Astrocyte (in vitro differentiated cells and primary cell): Measurements from ENCODE around the gene LIMS2. TPM values are rescaled to one million over a fixed set of nuclear protein-coding genes. Genes with fewer than 3 reads are reported as not detected.
A peak's percentile ranks its signal among the peaks of the same experiment; 100 is the strongest.

Source experiments
- DNase-seq: peaks from one replicate; pipeline ENCODE4 v3.0.0-alpha.2; 2010; ENCODE audit warnings: low read depth
- FAIRE-seq: peaks from 2 replicates; lab custom pipeline; 2011; peaks lifted over from hg19 to GRCh38; lab: Jason Lieb, UNC
- H2AFZ ChIP-seq: 2 replicates; pipeline ENCODE4 v1.6.0; 2012; ENCODE audit warnings: low read depth, low read length, inconsistent platforms
- H3K27ac ChIP-seq: 2 replicates; pipeline ENCODE4 v1.5.1; 2011; ENCODE audit warnings: low read depth, low read length, inconsistent platforms
- H3K27me3 ChIP-seq: 2 replicates; pipeline ENCODE4 v1.6.0; 2011; ENCODE audit warnings: low read length, inconsistent platforms; ENCODE audit not compliant: insufficient read depth
- H3K36me3 ChIP-seq: 2 replicates; pipeline ENCODE4 v1.5.1; 2011; ENCODE audit warnings: low read length, inconsistent platforms; ENCODE audit not compliant: insufficient read depth
- H3K4me1 ChIP-seq: 2 replicates; pipeline ENCODE4 v1.5.1; 2011; ENCODE audit warnings: low read length, inconsistent platforms; ENCODE audit not compliant: insufficient read depth
- H3K4me2 ChIP-seq: 2 replicates; pipeline ENCODE4 v1.6.0; 2012; ENCODE audit warnings: low read length, inconsistent platforms
- H3K4me3 ChIP-seq: 2 replicates; pipeline ENCODE4 v1.5.1; 2011; ENCODE audit warnings: low read depth, mild to moderate bottlenecking, low read length, inconsistent platforms; ENCODE audit not compliant: insufficient read depth
- H3K79me2 ChIP-seq: 2 replicates; pipeline ENCODE4 v1.6.0; 2012; ENCODE audit warnings: mild to moderate bottlenecking, low read length, inconsistent platforms; ENCODE audit not compliant: insufficient read depth
- H3K9ac ChIP-seq: 2 replicates; pipeline ENCODE4 v1.6.0; 2012; ENCODE audit warnings: mild to moderate bottlenecking, low read length, inconsistent platforms
- H3K9me3 ChIP-seq: 2 replicates; pipeline ENCODE4 v1.5.1; 2012; ENCODE audit warnings: low read depth, mild to moderate bottlenecking, low read length, inconsistent platforms; ENCODE audit not compliant: insufficient read depth
- H4K20me1 ChIP-seq: 2 replicates; pipeline ENCODE4 v1.6.0; 2012; ENCODE audit warnings: low read length, inconsistent platforms; ENCODE audit not compliant: insufficient read depth
- H3K27ac Mint-ChIP-seq: one replicate; pipeline ENCODE4 v1.8.0; 2021; ENCODE audit warnings: mild to moderate bottlenecking, mixed read lengths; ENCODE audit not compliant: unreplicated experiment
- H3K27me3 Mint-ChIP-seq: one replicate; pipeline ENCODE4 v1.8.0; 2021; ENCODE audit warnings: low read depth, mixed read lengths; ENCODE audit not compliant: unreplicated experiment
- H3K36me3 Mint-ChIP-seq: one replicate; pipeline ENCODE4 v1.8.0; 2021; ENCODE audit warnings: low read depth, mixed read lengths; ENCODE audit not compliant: unreplicated experiment
- H3K4me1 Mint-ChIP-seq: one replicate; pipeline ENCODE4 v1.8.0; 2021; ENCODE audit warnings: low read depth, mixed read lengths; ENCODE audit not compliant: unreplicated experiment
- H3K4me3 Mint-ChIP-seq: one replicate; pipeline ENCODE4 v1.8.0; 2021; ENCODE audit warnings: mild to moderate bottlenecking, moderate library complexity, mixed read lengths; ENCODE audit not compliant: unreplicated experiment
- H3K9me3 Mint-ChIP-seq: one replicate; pipeline ENCODE4 v1.8.0; 2021; ENCODE audit warnings: mild to moderate bottlenecking, mixed read lengths; ENCODE audit not compliant: unreplicated experiment
- CTCF ChIP-seq: IDR thresholded peaks from 2 replicates; pipeline ENCODE4 v1.5.1; 2011; ENCODE audit warnings: low read depth, mild to moderate bottlenecking, inconsistent platforms, low read length, moderate library complexity; ENCODE audit not compliant: insufficient read depth
- EZH2 ChIP-seq: IDR thresholded peaks from 2 replicates; pipeline ENCODE4 v1.6.1; 2012; ENCODE audit warnings: mild to moderate bottlenecking, low read length, inconsistent platforms; ENCODE audit not compliant: insufficient read depth
- total RNA-seq: library from RNA; stranded (reverse); gene quantifications from 2 replicates; pipeline ENCODE4 v1.2.1, GENCODE V29; 2021

LIMS2 gene
- total RNA-seq, 1 donor from 2014 or later, result 73.3 TPM

GRCh38 chr2:127592761-127593227 lies 82.5 kb downstream of the LIMS2 start:
- no peak for FAIRE-seq
- no peaks in the 10 kb centered on the region for H3K79me2 ChIP-seq
- peaks cover 2% of the 10 kb centered on the region for H3K27me3 Mint-ChIP-seq

GRCh38 chr2:127591221-127591923 lies 84.0 kb downstream of the LIMS2 start:
- H3K9ac ChIP-seq, result no peak overlapping the region
- Mint-ChIP-seq H3K4me1 (no peaks in the 10 kb centered on the region), H3K36me3 (peaks cover 2% of the 10 kb centered on the region), H3K27me3 (peaks cover 3% of the 10 kb centered on the region), H3K9me3 (peaks cover 5% of the 10 kb centered on the region), H3K27ac (no peak overlapping the region), H3K4me3 (no peak overlapping the region)
- H3K4me3 ChIP-seq, result no peak overlapping the region
- H3K4me1 ChIP-seq, result no peaks in the 10 kb centered on the region
- no peaks in the 10 kb centered on the region for H3K36me3 ChIP-seq
- H3K79me2 ChIP-seq, result no peaks in the 10 kb centered on the region
- no peak overlapping the region for H3K4me2 ChIP-seq
- no peak for TF ChIP-seq EZH2
- peak; percentile 77 for TF ChIP-seq CTCF
- H3K27me3 ChIP-seq, result no peaks in the 10 kb centered on the region
- H3K9me3 ChIP-seq, result no peaks in the 10 kb centered on the region
- peak overlapping the region; percentile 76 for H2AFZ ChIP-seq
- no peak overlapping the region for H3K27ac ChIP-seq
- H4K20me1 ChIP-seq, result no peaks in the 10 kb centered on the region
- peak; percentile 27 for DNase-seq
- peak; percentile 37 for FAIRE-seq

More at GRCh38 chr2:127592761-127593227, 82.5 kb downstream of the LIMS2 start:
- Mint-ChIP-seq H3K4me3 (no peak overlapping the region), H3K27ac (no peak overlapping the region), H3K4me1 (peaks cover 1% of the 10 kb centered on the region), H3K36me3 (peaks cover 2% of the 10 kb centered on the region), H3K9me3 (peaks cover 10% of the 10 kb centered on the region)
- Histone ChIP-seq H3K27me3 (no peaks in the 10 kb centered on the region), H3K9ac (no peak overlapping the region), H3K4me2 (no peak overlapping the region), H3K4me1 (peaks cover 2% of the 10 kb centered on the region), H3K36me3 (no peaks in the 10 kb centered on the region), H3K27ac (no peak overlapping the region), H2AFZ (no peak overlapping the region), H3K9me3 (no peaks in the 10 kb centered on the region), H4K20me1 (no peaks in the 10 kb centered on the region), H3K4me3 (no peak overlapping the region)
- TF ChIP-seq EZH2, result no peak
- no peak for TF ChIP-seq CTCF
- DNase-seq, result no peak
